Measurements from ENCODE around the gene TPT1.
"Not testable (repeated sequence)": the region's sequence is repeated elsewhere in the genome, so short reads cannot be mapped to it uniquely, and the experiment has no call there.

Gene TPT1

GRCh38 chr13:45341034-45341798, at the start of gene TPT1:
TPT1 (minus strand) TSS chr13:45341183; CDS start chr13:45341069, 114 bp downstream.
- peak; percentile 98 to 99 for DNase-seq (ENCODE audit: low read depth in 2 of 2, low spot score in 1 of 2)

- DNase-seq (ENCODE audit: low read depth in 2 of 2, low spot score in 1 of 2), result not testable (repeated sequence)
Observed at GRCh38 chr13:45390348-45390747, 49.4 kb upstream of the TPT1 start.

- DNase-seq (ENCODE audit: low read depth in 2 of 2, low spot score in 1 of 2), result no peak
Observed at GRCh38 chr13:45388664-45389063, 47.7 kb upstream of the TPT1 start.

GRCh38 chr13:45386892-45387575, 46.1 kb upstream of the TPT1 start:
- DNase-seq (ENCODE audit: low read depth in 2 of 2, low spot score in 1 of 2), result not testable (repeated sequence)

GRCh38 chr13:45385907-45386553, 45.0 kb upstream of the TPT1 start:
- DNase-seq (ENCODE audit: low read depth in 2 of 2, low spot score in 1 of 2), result no peak

- no peak for DNase-seq (ENCODE audit: low read depth in 2 of 2, low spot score in 1 of 2)
Observed at GRCh38 chr13:45385320-45385719, 44.3 kb upstream of the TPT1 start.

- DNase-seq (ENCODE audit: low read depth in 2 of 2, low spot score in 1 of 2), result no peak
Observed at GRCh38 chr13:45384474-45385174, 43.6 kb upstream of the TPT1 start.

- DNase-seq (ENCODE audit: low read depth in 2 of 2, low spot score in 1 of 2), result not testable (repeated sequence)
Observed at GRCh38 chr13:45382739-45383138, 41.8 kb upstream of the TPT1 start.

- no peak for DNase-seq (ENCODE audit: low read depth in 2 of 2, low spot score in 1 of 2)
Observed at GRCh38 chr13:45381196-45381595, 40.2 kb upstream of the TPT1 start.

- DNase-seq (ENCODE audit: low read depth in 2 of 2, low spot score in 1 of 2), result not testable (repeated sequence)
Observed at GRCh38 chr13:45380708-45381107, 39.7 kb upstream of the TPT1 start.

GRCh38 chr13:45379516-45379915, 38.5 kb upstream of the TPT1 start:
- not testable (repeated sequence) for DNase-seq (ENCODE audit: low read depth in 2 of 2, low spot score in 1 of 2)

GRCh38 chr13:45378786-45379185, 37.8 kb upstream of the TPT1 start:
- DNase-seq (ENCODE audit: low read depth in 2 of 2, low spot score in 1 of 2), result not testable (repeated sequence)

GRCh38 chr13:45377314-45377713, 36.3 kb upstream of the TPT1 start:
- DNase-seq (ENCODE audit: low read depth in 2 of 2, low spot score in 1 of 2), result not testable (repeated sequence)

- DNase-seq (ENCODE audit: low read depth in 2 of 2, low spot score in 1 of 2), result not testable (repeated sequence)
Observed at GRCh38 chr13:45376651-45377050, 35.7 kb upstream of the TPT1 start.

GRCh38 chr13:45374917-45375316, 33.9 kb upstream of the TPT1 start:
- no peak for DNase-seq (ENCODE audit: low read depth in 2 of 2, low spot score in 1 of 2)

- DNase-seq (ENCODE audit: low read depth in 2 of 2, low spot score in 1 of 2), result no peak
Observed at GRCh38 chr13:45373162-45373547, 32.2 kb upstream of the TPT1 start.

- no peak for DNase-seq (ENCODE audit: low read depth in 2 of 2, low spot score in 1 of 2)
Observed at GRCh38 chr13:45372189-45373161, 31.5 kb upstream of the TPT1 start.

- DNase-seq (ENCODE audit: low read depth in 2 of 2, low spot score in 1 of 2), result peak; percentile 18 to 25
Observed at GRCh38 chr13:45370922-45371406, 30.0 kb upstream of the TPT1 start.

GRCh38 chr13:45369116-45369515, 28.1 kb upstream of the TPT1 start:
- no peak for DNase-seq (ENCODE audit: low read depth in 2 of 2, low spot score in 1 of 2)

GRCh38 chr13:45368571-45368970, 27.6 kb upstream of the TPT1 start:
- no peak for DNase-seq (ENCODE audit: low read depth in 2 of 2, low spot score in 1 of 2)
